ENCODE data around the gene GRIN2A.

Gene GRIN2A

DNA sequence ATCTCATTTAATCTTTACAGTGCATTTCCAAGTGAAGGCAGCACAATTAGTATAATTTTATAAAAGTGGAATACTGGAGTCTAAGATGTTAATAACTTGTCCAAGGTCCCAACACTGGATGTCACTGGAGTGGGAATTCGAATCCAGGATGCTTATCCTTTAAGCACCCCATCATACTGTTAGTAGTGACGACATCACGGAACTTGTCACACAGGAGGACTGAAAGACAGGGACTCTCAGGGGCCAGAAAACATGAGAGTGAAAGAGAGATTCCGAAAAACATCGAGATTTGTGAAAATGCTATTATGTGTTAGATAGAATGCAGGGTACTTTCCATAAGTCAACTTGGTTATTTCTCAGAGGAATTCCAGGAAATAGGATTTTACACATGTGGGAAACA, 374.0 kb downstream of the GRIN2A start:
- DNase-seq = no peak

DNA sequence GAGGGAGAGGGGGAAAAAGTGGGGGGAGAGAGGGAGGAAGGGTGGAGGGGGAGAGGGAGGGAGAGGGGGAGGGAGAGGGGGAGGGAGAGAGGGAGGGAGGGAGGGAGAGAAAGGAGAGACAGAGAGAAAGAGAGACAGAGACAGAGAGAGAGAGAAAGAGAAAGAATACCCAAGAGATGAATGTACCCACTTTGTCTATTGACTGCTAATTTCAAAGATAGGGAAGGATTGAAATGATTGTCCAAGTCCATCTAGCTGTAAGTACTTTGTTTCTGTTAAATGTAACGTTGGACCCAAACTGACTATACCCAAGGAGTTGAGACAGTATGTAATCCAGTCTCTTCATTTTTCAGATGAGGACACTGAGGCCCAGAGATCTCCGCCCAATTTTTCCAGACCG, 374.9 kb downstream of the GRIN2A start:
- DNase-seq = no peak

DNA sequence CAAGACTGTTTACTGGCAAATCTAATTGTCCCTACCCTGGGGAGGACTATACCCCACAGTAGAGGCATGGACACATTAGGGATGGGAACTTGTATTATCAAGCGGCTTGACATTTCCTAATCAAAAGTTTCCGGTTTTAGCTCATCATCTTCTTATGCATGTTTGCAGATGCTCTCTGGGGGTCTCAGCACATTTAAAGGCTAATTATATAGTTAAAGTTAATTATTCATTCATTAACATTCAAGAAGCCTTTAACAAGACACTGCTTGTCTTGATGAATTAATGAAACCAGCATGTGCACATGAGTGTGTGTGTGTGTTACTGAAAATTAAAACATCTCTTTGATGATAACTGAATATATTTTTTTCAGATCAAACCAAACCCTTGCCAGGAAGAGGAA, 377.1 kb downstream of the GRIN2A start:
- DNase-seq = no peak

DNA sequence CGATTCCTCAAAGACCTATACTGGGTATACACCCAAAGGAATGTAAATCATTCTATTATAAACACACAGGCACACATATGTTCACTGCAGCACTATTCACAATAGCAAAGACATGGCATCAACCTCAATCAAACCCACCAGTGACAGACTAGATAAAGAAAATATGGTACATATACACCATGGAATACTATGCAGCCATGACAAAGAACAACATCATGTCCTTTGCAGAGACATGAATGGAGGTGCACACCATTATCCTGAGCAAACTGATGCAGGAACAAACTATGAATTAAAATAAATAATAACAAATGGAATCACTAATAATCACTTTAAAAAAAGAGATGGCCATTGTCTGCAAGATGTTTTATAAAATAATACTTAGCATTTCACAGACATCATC, 380.1 kb downstream of the GRIN2A start:
- no peak for DNase-seq

DNA sequence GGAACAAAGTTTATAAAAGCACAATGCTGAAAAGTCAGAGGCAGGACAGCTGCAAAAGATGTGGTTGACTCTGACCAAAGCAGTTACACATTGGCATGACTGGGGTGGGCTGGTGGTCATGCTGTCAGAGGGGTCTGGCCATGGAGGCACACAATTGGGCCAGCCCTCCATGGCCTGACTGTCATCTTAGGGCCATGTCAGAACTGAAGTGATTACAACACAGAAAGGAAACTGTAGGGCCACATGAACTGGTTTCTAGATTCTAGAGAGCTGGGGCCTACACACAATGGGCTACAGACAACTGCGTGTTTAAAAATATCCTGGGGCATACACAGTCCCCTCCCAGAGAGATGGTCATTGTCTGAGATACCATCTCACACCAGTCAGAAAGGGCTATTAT, 380.6 kb downstream of the GRIN2A start:
- no peak for DNase-seq

DNA sequence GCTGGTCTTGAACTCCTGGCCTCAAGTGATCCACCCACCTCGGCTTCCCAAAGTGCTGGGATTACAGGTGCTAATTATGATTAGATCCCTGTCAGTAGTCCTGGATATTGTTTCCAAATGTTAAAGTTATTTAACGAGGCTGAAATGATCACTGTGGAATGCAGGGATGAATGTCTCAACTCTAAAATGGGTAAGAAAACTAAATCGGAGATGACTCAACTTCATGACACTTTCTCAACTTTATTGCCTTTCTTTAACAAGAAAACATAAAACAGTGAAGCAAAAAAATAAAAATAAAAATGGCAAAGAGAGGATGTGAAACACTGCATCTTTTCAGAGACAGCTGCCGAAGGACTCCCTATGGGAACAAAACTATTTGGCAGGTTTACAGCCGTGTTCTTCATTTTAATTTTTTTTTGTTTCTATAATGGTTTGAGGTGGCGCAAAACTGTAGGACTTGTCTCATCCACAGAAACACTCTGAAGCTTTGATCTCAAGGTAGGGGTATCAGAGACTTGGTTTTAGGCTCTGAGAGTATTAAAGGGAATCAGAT, 382.0 kb downstream of the GRIN2A start:
- DNase-seq = no peak

DNA sequence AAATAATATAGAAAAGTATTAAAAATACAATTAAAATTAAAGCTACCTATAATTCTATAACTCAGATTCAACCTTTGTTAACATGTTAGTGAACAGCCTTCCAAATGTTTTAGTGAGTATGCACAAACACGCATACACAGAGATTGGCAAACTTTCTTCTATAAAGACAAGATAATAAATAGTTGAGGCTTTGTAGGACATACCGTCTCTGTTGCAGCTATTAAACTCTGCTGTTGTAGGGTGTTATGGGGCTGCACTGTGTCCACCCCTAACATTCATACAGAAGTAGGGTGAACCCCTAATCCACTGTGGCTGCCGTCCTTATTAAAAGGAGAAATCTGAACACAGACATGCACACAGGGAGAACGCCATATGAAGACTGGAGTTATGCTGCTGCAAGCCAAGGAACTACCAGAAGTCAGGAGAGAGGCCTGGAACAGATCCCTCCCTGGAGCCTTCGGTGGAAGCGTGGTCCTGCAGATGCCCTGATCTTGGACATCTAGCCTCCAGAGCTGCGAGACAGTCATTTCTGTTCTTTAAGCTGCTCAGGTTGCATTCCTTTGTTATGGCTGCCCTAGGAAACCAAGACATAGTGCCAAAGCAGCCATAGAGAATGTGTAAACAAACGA, 383.2 kb downstream of the GRIN2A start:
- no peak for DNase-seq

DNA sequence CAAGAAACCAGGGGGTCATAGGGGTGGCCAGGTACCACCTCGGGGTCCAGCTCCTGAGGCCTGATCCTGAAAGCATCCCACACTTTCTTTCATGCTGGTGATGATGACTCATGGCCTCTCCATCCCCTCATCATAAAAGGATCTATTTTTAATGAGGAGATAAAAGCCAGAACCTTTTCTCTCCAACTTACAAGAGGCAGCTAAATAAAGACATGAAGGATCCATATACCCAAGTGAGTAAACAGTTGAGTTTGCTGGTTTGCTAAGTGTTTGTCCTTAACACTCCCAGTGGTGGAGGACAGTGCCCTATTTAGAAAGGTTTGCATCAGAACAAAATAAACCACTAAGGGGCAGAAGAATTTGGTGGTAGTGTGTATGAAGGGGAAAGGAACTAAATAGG, 383.8 kb downstream of the GRIN2A start:
- DNase-seq = no peak

DNA sequence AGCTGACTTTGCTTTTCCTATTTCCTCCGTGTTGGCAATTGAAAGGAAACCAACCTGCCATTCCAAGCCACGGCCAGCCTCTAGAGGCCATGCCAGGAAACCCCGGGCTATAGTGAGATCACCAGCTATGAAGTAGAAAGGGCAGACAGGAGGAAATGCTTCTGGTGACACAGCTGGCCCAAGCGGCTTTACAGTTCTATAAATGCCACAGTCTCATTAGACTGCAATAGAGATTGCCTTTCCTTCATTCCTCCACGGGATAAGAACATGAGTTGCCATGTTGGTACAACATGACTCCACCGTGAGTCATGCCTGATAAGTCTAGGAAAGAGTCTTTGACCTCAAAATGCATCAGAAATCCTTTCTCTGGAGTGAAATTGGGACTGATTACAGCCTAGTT, 384.9 kb downstream of the GRIN2A start:
- DNase-seq = no peak

DNA sequence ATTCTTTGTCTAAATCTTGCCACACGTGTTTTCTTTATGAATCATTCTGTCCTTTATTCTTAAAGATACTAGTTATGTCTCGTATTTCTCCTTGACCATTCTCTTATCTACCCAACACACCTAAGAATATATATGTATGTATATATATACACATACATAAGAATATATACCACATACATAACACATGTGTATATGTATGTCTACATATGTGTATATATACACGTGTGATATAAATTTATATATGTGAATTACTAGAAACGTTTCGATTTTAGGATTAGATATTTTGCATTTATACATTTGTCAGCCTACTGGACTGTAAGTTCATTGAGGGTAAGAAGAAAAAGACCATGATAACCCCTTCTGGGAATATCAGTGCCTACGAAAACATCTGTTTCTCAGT, 388.6 kb downstream of the GRIN2A start:
- no peak for DNase-seq

DNA sequence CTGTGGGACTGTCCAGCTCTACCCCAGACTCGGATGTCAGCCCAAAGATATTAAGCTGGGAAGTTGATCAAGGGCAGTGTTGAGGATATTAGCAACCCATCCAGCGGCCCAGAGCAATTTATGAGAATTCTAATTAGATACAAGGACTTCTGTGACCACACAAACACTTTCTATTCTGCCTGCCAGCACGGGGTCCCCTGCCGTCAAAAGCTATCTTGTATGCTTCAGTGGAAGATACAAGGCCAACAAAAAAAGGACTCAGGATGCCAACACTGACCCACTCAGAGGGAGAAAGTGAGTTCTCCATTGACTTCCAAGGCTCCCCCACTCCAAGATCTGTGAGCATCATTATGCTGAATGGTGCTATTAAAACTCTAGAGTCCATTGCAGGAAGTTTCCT, 390.7 kb downstream of the GRIN2A start:
- DNase-seq = no peak

DNA sequence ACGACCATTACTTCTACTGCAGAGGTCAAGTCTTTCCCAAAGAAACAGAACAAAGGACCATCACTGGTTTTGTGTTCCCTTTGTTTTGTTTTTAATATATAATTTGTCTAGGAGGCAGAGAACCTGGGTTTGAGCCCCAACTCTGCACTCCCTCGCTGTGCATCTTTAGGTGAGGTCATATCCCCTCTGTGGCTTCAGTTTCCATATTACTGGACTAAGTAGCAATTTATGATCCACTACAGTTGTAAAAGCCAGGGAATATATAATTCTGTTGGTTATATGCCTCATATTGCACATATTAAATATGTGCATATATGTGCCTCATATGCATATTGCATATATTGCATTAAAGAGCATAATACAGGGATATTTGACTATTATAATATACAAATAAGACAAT, 392.0 kb downstream of the GRIN2A start:
- DNase-seq = no peak

DNA sequence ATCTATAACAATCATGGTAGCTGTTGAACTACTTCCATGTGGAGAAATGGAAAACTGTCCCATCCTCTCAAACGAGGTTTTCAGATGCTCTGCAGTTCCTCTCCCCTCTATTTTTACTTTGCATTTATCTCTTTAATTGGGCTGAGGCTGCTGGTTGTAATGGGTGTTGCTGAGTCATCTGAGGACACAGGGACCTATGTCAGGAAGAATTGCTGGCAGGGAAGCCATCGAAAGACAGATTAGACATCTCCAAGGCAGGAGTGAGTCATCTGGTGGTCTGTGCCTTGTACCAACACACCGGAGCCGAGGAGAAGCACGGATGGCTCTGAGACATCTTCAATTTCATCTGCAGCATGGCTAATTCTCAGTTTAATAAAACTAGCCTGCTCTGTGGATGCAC, 394.5 kb downstream of the GRIN2A start:
- no peak for DNase-seq

DNA sequence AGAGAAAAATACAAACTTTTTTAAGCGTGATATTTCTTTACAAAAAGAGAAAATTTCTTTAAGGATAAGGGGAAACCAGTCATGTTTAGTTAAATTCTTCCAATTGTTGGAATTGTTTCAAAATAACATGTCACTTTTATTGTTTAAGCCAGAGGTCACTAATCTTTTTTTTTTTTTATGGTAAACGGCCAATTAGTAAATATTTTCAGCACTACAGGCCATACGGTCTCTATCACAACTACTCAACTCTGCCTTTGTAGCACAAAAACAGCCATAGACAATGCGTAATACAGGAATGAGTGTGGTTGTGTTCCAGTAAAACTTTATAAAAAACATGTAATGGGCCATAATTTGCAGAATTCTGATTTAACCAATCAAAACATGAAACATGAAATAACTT, 401.4 kb downstream of the GRIN2A start:
- no peak for DNase-seq

DNA sequence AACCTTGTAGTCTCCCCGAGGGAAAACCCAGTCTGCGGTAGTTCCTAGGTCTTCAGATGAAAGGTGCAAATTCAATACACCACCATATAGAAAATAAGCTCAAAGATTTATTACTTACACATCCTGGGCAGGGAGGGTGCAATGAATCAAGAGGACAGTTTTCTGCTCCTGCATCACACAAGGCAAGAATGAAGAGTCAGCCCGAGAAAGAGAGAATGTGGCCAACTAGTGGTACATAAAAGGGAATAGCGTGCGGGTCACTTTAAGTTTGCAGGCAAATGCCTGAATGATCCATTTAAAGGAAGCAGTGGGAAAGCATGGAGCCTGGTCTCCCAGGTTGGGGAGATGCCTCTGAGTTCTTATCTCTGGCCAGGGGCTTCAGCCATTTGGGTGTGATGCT, 403.4 kb downstream of the GRIN2A start:
- no peak for DNase-seq

DNA sequence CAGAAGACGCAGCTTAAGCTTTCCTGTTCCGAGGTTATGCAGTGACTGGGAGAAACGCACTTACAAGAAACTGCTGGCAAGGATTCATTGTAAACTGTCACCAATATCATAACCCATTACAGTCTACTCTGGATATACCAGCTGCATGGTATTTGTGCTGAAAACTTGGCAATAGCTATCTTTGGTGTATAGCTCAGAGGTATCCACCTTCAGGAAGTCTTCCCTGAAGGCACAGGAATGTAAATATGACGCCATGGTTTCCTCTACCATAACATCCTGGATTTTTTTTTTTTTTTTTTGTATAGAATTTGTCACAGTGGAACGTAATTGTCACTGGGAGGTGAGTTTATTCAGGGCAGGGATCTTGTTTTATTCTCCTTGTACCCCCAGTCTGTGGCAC, 406.2 kb downstream of the GRIN2A start:
- DNase-seq = no peak

DNA sequence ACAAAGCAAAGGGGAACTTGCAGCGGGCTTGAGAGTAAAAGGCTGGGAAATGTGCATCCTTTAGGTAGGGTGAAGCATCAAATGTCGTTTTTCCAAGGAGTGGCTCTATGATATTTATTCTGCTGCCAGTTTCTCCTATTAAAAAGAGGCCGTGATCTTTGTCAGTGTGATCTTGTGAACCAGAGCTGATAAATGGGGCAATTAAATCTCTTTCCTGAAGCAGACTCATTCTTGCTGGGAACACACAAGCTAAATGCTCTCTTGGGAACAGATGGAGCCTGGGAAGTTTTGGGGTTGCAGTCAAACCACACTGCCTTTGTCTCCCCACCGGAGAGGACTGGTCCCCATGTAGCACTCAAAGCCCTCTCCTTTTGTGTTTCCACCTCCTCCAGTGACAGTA, 408.9 kb downstream of the GRIN2A start:
- no peak for DNase-seq

DNA sequence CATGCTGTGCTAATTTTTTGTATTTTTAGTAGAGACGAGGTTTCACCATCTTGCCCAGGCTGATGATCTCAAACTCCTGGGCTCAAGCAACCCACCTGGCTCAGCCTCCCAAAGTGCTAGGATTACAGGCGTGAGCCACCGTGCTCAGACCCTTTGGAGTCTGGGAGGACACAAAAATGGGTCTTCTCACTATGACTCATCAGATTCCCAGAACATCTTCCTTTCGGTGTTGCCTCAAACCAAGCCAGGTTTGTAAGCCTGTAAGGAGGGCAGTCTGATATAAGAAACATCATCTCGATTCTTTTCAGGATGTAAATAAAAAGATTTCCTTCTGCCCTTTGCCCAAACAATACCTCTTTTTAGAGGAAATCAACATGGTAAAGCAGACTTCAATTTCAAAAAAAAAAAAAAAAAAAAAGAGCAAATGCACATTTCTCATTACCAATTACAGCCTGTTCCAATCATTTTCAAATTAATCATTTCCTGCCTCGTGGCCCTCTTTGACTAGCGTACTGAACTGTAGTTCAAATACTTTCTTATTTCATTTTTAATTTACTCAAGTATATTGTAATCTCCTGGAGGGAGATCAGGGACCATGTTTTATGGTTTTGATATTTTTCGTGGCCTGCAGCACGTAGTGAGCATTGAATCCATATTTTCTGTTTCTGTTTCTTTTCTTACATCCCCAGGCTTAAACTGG, 409.6 kb downstream of the GRIN2A start:
- DNase-seq = no peak

DNA sequence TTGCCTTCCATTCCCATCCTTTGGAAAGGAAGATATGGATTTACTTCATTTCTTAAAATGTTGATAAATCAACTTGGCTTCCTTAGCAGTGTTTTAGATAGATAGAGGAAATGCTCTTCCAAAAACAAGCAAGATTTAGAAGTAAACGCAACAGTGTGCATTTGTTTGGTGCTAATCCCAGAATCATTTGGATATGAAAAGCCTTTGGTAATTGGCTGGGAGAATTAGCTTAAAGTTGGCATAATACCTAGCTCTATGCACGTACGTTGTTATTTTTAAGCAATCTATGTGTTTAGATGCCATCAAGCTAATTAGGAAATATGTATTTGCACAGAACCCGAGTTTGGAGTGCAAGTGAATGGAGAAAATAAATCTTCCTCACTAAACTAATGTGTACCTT, 415.3 kb downstream of the GRIN2A start:
- DNase-seq = no peak

DNA sequence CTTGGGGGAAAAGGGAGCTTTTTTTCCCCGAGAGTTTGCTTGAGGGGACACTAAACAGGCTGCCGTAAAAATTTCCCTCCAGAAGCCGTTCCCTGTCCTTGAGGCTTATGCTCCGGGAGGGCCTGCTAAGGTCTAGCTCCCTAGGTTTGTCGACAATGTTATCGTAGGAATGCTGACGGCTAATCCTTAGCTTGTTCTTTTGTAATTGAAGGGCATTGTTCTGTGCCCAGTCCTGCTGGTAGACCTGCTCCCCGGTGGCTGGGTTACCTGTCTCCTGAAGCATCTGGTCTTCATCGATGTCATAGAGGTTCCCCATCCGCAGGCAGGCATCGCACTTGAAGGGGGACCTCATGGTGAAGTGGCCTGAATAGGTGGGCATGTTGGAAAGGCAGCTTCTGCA, 418.7 kb downstream of the GRIN2A start:
- no peak for DNase-seq

DNA sequence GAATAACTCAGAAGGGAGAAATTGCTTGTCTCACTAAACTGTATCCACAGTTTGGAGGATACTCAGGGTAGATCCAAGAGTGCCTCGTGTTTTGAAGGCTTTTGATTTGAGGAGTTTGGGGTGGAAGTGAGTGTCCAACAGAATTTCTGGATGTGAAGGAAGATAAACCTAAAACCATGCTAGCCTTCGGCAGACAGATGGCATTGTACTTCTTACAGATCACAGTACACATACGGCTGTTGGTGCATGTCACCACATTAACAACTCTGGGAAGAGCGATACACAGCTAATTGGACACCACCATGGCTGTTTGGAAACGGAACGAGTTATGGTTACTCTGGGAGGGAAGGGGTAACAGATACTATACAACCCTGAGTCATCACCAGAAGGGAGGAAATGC, 420.4 kb downstream of the GRIN2A start:
- no peak for DNase-seq

DNA sequence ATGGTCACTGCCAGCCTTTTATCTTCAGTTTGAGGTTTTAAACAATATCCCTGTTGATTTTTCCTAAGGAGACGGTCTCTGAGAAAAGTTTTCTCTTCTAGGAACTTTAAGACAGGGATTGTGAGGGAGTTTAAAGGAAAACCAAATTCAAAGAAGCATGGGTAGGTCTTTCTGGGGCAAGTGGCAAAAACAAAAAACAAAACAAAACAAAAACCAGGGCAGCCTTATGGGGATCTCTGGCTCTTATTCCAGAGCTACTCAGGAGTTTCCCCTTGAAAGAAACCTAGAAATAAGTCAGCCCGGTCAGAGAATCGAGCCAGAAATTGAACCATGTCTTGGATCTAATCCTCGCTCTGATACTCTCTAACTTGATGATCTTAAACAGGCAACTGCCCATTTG, 424.5 kb downstream of the GRIN2A start:
- DNase-seq = no peak

DNA sequence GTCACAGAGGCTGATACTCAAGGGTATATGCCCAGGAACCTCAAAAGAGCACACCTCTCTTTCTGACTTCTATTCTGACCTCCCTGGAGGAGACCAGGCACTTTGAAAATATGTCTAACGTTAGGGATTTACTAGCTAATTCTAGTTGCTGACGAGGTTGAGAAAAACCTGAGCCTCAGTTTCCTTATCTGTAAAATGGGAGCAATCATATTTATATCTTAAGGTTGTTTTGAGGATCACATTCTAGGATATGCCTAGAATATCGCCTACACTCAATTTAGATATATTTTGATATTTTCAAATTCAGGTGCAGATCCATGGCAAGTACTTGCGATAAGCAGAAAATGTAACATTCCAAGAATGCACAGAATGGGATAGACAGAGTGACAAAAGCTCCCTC, 425.8 kb downstream of the GRIN2A start:
- no peak for DNase-seq

DNA sequence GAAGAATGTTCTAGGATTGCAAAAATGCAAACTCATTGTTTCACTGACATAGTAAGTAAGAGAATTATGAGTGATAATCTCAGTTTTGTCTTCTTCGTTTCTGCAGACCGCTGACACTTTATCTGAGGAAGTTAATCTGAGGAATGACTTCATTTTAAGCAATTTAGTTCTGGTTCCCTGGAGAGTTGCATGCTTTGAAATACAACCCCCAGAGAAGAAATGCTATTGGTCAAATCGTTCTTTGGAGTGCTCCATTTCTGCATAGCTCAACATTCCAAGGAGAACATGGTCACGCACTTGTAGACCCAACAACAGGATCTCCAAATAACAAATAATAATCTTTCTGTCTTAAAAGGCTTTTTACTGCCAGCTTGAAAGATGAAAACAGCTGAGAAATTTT, 427.1 kb downstream of the GRIN2A start:
- DNase-seq = no peak

DNA sequence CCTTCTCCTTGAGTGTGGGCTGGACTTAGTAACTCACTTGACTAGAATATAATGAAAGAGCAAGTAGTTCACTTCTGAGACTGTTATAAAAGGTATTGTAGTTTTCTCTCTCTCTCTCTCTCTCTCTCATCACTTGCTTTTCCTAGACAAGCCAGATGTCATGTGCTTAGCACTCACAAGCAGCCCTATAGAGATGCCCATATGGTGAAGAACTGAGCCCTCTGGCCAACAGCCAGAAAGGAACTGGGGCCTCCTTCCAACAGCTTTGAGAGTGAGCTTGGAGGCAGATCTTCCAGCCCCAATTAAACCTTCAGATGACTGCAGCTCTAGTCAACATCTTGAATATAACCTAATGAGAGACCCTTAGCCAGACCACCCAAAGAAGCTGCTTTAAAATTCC, 440.5 kb downstream of the GRIN2A start:
- DNase-seq = no peak
